Measurements from ENCODE around the gene FAM13A. TPM values are rescaled to one million over a fixed set of nuclear protein-coding genes. Genes with fewer than 3 reads are reported as not detected.

The FAM13A gene
- total and polyA plus RNA-seq, 2 of the 8 experiments (the other 6 are each of a cell fraction or from before 2014, with no cell fraction given): 7.1 to 16.5 TPM

GRCh38 chr4:88713782-88714181, 343.2 kb downstream of the FAM13A start (continued):
- TF ChIP-seq USF2 (IDR thresholded peaks at IDR 0.05; ENCODE audit: low read length) (no peak), NRF1 (IDR thresholded peaks at IDR 0.05; ENCODE audit: low read depth, low read length) (no peak), KDM4A (IDR thresholded peaks at IDR 0.05; ENCODE audit: low read depth, low read length, severe bottlenecking) (no peak)

Data from H1 (cell line).